ENCODE data around the gene SCLY. TPM values are rescaled to one million over a fixed set of nuclear protein-coding genes. Genes with fewer than 3 reads are reported as not detected.

Gene SCLY
- total and polyA plus RNA-seq, 2 of the 8 experiments (the other 6 are each of a cell fraction or from before 2014, with no cell fraction given), result 79.0 to 79.5 TPM

DNA sequence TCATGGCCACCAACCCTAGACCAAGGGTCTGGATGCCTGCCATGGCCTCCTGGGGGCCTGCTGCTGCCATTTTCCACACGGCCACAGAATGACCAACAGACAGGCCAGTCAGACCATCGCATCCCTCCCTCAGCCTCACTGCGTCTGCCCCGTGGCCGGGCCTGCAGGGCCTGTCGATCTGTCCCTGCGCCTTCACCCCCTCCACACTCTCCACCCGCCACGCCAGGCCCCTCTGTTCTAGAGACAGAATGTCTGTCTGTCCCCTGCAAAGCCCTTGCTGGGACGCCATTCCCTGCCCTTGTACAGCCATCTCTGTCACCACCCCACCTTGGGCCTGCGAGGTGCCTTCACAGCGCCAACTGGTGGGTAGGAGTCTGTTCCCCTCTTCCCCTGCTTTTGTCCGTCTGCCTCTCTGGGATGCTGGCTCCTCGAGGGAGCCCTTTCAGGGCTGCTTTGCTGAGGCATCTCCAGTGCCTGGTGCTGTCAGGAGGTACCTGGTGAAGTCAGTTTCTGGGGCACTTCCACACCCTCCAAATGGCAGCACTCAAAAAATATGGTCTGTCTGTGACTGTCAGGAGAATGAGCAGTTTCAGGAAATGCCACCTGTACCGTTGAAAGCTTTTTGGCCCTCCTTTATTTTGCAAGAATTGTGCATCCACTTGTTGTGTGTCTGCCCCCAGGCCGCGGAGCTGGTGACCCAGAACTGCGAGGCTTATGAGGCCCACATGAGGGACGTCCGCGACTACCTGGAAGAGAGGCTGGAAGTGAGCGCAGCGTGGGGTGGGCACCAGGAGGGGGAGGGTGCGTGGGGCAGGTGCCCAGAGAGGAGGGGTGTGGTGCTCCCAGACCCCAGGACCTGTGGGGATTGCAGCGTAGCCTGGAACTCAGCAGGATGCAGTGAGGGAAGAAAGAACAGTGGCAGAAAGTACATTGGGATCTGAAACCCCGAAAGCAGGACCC lies 32.7 kb downstream of the SCLY start:
- Histone ChIP-seq H3K79me2 (ENCODE audit: control insufficient read depth in 1 of 2, insufficient read depth in 2 of 2, low read length in 2 of 2) (no peaks in the 10 kb centered on the region), H4K8ac (ENCODE audit: extremely low read depth, insufficient read depth, low read length) (no peak overlapping the region), H3K23ac (ENCODE audit: insufficient read length) (no peak overlapping the region), H2AK5ac (ENCODE audit: low read depth, low read length) (no peak overlapping the region), H3K4ac (replicated peaks; ENCODE audit: insufficient read length, low read depth, low read length) (no peak overlapping the region), H4K5ac (ENCODE audit: insufficient read length, low read depth, low read length) (no peak overlapping the region), H2BK120ac (replicated peaks; ENCODE audit: low read depth, low read length) (no peak overlapping the region), H3K27ac (ENCODE audit: low read depth, low read length) (no peak overlapping the region), H3K56ac (replicated peaks; ENCODE audit: insufficient read length, low read depth, low read length) (no peak overlapping the region), H2BK12ac (ENCODE audit: low read depth, low read length) (peak overlapping the region; percentile 50; the same call in 1 of the 2 replicates), H3K23me2 (ENCODE audit: low read depth, low read length) (no peaks in the 10 kb centered on the region), H3K4me1 (replicated peaks in 1 of 4; ENCODE audit: control insufficient read depth in 3 of 4, insufficient read depth in 4 of 4, low read length in 3 of 4) (peaks cover 0 to 12% (median 7%) of the 10 kb centered on the region in 4 experiments; a peak in 5 of 7 replicates), H2BK5ac (ENCODE audit: low read depth, low read length) (no peak overlapping the region), H3K14ac (ENCODE audit: insufficient read length) (no peak overlapping the region), H3K18ac (ENCODE audit: extremely low read depth, low read length) (no peak overlapping the region), H3K36me3 (ENCODE audit: control insufficient read depth in 2 of 4, insufficient read depth in 4 of 4, low read length in 3 of 4) (peaks cover 0 to 28% (median 10%) of the 10 kb centered on the region in 4 experiments; a peak in 5 of 8 replicates), H3K9ac (replicated peaks in 1 of 4; ENCODE audit: extremely low read depth in 1 of 4, low read depth in 3 of 4, low read length in 3 of 4) (no peak overlapping the region), H3K79me1 (ENCODE audit: low read depth, low read length) (0 out of 2 replicates have a peak, but pooled peaks cover 2% of the 10 kb centered on the region), H4K20me1 (replicated peaks in 1 of 2; ENCODE audit: control insufficient read depth in 1 of 2, insufficient read depth in 2 of 2, low read length in 2 of 2) (peaks cover 2 to 6% of the 10 kb centered on the region in 2 experiments), H2AFZ (ENCODE audit: low read length) (no peak overlapping the region), H2BK20ac (ENCODE audit: low read length) (no peak overlapping the region), H3K4me3 (ENCODE audit: extremely low read depth in 1 of 4, insufficient read depth in 2 of 4, low read depth in 3 of 4, low read length in 4 of 4) (no peak overlapping the region), H4K91ac (replicated peaks; ENCODE audit: insufficient read length, low read length) (no peak overlapping the region), H2BK15ac (ENCODE audit: low read length) (no peak overlapping the region), H3K4me2 (ENCODE audit: insufficient read depth in 1 of 2, low read depth in 2 of 2, low read length in 2 of 2) (no peak overlapping the region), H3K9me3 (ENCODE audit: insufficient read depth in 2 of 2, low read depth in 1 of 2, low read length in 1 of 2) (no peaks in the 10 kb centered on the region), H3K27me3 (replicated peaks in 1 of 4; ENCODE audit: control insufficient read depth in 3 of 4, extremely low read depth in 1 of 4, insufficient read depth in 3 of 4, low read length in 3 of 4) (no peaks in the 10 kb centered on the region)
- ChIA-PET CTCF (ENCODE audit: partially characterized antibody) (no interaction called here), POLR2A (ENCODE audit: partially characterized antibody) (interaction anchor here (1.5 to 4.3 kb wide), 3 partner anchors 8 to 16 kb away, joined by 3 to 17 read pairs (median 4); no protein-coding TSS in a partner anchor)
- no peak for TF ChIP-seq CHD1 (IDR thresholded peaks at IDR 0.05; ENCODE audit: low read depth, low read length)
- TF ChIP-seq NRF1 (IDR thresholded peaks at IDR 0.05; ENCODE audit: low read depth, low read length), result no peak
- TF ChIP-seq POLR2A (IDR thresholded peaks at IDR 0.05; ENCODE audit: control extremely low read depth in 1 of 2, low read depth in 2 of 2, low read length in 2 of 2), result no peak
- TF ChIP-seq BRCA1 (IDR thresholded peaks at IDR 0.05; ENCODE audit: low read depth, low read length), result no peak
- TF ChIP-seq POLR2AphosphoS5 (IDR thresholded peaks at IDR 0.05; ENCODE audit: low read depth, low read length), result no peak; the same call in 1 of the 2 replicates
- no peak for TF ChIP-seq SIN3A (conservative IDR thresholded peaks at IDR 0.05 in 1 of 2, IDR thresholded peaks at IDR 0.05 in 1 of 2; ENCODE audit: low read depth in 1 of 2, low read length in 2 of 2)
- TF ChIP-seq EP300 (IDR thresholded peaks at IDR 0.05; ENCODE audit: borderline replicate concordance in 1 of 2, low read depth in 2 of 2, low read length in 2 of 2), result no peak
- FAIRE-seq, result no peak
- DNase-seq (ENCODE audit: low read depth in 1 of 2, low spot score in 2 of 2), result peak in 1 of 2 experiments; percentile 45
- WGBS, 2 experiments (ENCODE audit: extremely low coverage in 1 of 2, insufficient coverage in 1 of 2, insufficient read length in 1 of 2, insufficient replicate concordance in 2 of 2, low coverage in 1 of 2, low lambda C conversion rate in 2 of 2, missing lambda C conversion rate in 1 of 2), result 92% methylated on average over 22 of the region's 26 CpGs; no CpG with 5 or more reads in 1 of the 2 experiments
